NCI-H1930 (cell line): Measurements from ENCODE around the gene SERTAD3.
"Not testable (repeated sequence)": the region's sequence is repeated elsewhere in the genome, so short reads cannot be mapped to it uniquely, and the experiment has no call there.

Source experiments
- DNase-seq, 2 experiments: peaks; one replicate each; lab custom pipeline; 2025; lab: John Stamatoyannopoulos, UW

SERTAD3 gene, protein sequence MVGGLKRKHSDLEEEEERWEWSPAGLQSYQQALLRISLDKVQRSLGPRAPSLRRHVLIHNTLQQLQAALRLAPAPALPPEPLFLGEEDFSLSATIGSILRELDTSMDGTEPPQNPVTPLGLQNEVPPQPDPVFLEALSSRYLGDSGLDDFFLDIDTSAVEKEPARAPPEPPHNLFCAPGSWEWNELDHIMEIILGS

DNA sequence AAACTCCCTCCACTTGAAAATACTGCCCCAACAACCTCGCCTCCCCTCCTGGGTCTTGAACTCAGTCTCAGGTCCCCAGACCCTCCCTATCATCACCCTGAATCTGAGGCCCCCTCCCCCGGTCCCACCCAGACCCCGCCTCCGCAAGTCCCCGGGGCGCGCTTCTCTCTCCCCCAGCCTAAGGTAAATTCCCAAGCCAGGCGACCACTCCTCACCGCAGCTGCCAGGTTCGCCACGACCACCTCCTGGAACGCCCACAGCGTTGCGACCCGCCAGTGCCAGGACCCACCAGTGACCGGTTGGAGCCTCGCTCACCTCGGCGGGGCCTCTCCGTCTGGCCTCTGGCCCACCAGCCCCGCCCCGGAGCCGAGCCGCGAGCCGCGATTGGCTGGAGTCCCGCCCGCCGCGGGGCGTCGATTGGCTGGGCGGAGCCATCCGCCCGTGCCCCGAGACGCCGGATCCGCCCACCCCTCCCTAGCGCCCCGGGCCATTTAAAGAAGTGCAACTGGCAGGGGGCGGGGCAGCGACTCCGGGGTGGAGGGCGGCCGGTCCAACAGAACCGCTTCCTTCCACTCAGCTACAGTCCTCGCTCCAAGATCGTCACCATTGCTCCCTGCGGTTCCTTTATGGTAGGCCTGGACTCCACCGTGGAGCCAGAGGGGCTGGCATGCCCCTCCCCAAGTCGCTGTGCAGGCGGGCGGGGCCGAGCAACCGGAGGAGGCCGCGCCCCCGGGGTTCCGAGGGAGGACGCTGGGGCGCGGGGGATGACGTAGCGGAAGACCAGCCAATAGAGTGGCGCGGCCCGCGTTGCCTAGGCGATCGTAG, at the start of gene SERTAD3:
SERTAD3 (minus strand) TSS at position 336 of the 825 bp plus-strand sequence. CDS start 2,255 bp downstream, outside the sequence.
- DNase-seq, result peak; percentile 94 to 99

DNA sequence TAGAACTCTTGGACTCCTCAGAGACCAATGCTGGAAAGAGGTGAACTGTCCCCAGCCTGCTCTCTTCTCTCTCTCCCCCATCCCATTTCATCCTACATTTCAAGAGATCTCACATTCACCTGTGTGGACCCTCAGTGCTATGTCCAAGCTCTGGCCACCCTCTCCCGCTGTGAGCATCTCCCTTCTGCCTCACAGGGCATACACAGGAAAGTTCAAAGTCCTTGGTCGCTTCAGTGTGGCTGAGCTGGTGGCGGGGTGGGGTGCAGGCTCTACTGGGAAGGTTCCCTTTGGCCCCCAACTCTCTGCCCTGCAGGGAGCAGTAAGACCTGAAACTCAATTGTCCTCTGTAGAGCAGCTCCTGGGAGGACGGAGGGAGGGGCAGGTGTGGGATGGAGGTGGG, 49.6 kb upstream of the SERTAD3 start:
- no peak for DNase-seq

DNA sequence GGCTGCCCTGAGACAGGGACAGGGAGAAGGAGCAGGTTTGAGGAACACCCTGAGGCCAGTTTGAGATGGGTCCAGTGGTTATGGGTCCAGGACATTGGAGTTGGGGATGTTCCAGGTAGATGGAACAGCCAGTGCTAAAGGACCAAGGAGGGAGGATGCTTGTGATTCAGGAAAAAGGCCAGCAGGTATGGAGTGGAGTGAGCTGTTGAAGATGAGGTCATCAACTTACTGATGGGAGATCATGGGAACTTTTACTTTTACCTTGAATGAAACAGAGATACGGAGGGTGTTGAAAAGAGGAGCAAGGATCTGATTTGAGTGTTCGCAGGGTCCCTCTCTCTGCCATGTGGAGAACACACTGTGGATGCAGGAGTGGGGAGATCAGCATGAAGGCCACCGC, 48.1 kb upstream of the SERTAD3 start:
- no peak for DNase-seq

DNA sequence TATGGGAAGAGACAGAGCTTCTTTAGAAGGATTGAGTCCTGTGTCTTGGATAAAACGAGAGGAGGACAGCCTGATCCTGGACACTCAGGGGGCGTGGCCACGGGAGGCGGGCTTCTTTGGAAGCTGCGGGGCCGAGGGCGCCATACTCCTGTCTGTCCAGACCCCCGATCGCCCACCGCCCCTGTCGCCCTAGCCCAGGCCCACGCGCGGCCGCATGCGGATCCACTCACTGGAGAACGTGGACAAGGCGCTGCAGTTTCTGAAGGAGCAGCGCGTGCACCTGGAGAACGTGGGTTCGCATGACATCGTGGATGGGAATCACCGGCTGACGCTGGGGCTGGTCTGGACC, 45.7 kb upstream of the SERTAD3 start:
- peak in 1 of 2 experiments; percentile 78 for DNase-seq

GRCh38 chr19:40486017-40486416, 41.9 kb upstream of the SERTAD3 start:
- no peak for DNase-seq

GRCh38 chr19:40475878-40476644, 31.9 kb upstream of the SERTAD3 start:
- not testable (repeated sequence) for DNase-seq

DNA sequence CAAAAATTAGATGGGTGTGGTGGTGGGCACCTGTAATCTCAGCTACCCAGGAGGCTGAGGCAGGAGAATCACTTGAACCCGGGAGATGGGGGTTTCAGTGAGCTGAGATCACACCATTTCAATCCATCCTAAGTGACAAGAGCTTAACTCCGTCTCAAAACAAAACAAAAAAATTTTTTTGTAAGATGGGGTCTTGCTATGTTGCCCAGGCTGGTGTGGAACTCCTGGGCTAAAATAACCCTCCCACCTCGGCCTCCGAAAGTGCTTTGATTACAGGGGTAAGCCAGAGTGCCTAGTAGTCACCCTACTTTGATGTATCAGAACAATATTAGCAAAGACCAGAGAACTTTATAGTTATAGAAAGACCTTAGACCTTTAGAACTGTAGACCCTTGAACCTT, 30.6 kb upstream of the SERTAD3 start:
- no peak for DNase-seq

- no peak for DNase-seq
Measured at GRCh38 chr19:40472516-40472915, 28.4 kb upstream of the SERTAD3 start.

GRCh38 chr19:40471111-40471510, 27.0 kb upstream of the SERTAD3 start:
- no peak for DNase-seq

GRCh38 chr19:40469011-40469410, 24.9 kb upstream of the SERTAD3 start:
- DNase-seq, result no peak

DNA sequence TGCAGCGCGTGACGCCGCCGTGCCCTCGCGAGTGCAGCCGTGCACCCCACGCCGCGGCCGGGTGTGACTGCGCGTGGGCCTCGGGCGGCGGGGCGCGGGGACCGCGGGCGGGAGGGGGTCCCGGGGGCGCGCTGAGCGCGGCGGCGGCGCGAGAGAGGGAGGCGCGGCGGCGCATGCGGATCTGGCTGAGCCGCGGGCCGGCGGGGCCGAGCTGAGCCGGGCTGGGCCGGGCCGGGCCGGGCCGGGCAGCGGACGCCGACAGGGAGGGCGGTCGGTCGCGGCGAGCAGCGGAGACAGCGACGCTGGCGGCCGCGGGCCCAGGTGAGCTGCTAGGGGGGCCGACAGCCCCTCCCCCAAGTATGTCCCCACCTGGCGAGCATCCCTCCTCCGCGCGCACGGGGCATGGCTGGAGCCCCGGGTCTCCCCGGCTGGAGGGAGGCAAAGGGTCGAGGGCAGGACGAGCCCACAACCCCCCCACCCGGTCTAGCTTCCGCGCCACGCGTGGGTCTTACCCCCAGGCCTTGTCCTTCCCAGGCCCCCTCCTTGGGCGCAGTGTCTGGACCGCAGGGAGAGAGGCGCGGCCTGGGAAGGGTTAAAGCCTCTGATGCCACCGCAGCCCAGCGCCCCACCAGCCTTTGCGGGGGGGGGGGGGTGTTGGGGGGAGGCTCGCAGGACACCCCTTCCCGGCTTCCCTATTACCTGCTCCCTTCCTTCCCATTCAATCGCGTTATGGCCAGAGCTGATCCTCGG, 23.0 kb upstream of the SERTAD3 start, which contains the start of gene SPTBN4:
SPTBN4 (plus strand) TSS at position 17 of the 750 bp plus-strand sequence. CDS start 5,621 bp downstream, outside the sequence.
- DNase-seq, result no peak

DNA sequence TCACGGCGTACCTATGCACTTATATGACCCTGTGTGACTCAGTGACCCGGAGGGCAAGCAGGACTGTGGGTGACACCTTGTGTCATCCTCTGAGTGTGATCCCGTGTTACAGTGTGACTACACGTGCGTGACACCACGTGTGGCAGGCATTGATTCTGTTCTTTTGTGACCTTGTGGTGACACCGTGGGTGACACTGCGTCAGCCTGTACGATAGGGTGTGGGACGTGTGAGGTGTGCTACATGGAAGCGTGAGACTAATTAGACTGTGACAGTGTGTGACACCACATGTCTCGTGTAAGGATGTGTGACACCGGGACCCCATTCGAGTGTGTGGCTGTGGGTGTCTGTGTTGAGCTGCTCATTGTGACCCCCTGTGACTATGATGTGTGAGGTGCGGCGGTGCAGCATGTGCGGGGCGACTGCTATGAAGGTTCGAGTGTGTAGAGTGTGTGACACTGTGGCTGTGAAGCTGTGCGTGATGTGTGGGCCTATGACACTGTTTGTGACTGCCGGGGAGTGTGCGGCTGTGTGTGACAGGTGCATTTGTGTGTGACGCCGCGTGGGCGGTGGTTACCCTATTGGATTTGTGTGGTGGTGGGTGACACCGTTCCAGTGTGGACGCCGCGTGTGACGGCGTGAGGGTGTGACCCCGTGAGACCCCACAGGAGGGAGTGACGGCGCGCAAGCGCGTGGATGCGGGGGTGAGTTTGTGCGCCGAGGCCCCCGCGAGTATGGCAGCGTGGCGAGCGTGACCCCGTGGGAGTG, 22.3 kb upstream of the SERTAD3 start:
- no peak for DNase-seq

- DNase-seq, result peak; percentile 97 to 98
Measured at GRCh38 chr19:40465557-40466218, 21.6 kb upstream of the SERTAD3 start, which contains the start of gene BLVRB. BLVRB (minus strand) TSS chr19:40465745; CDS start chr19:40465688, 57 bp downstream.

GRCh38 chr19:40465025-40465556, 21.0 kb upstream of the SERTAD3 start:
- DNase-seq, result no peak

- peak; percentile 60 to 88 for DNase-seq
Measured at GRCh38 chr19:40464059-40465024, 20.2 kb upstream of the SERTAD3 start.

DNA sequence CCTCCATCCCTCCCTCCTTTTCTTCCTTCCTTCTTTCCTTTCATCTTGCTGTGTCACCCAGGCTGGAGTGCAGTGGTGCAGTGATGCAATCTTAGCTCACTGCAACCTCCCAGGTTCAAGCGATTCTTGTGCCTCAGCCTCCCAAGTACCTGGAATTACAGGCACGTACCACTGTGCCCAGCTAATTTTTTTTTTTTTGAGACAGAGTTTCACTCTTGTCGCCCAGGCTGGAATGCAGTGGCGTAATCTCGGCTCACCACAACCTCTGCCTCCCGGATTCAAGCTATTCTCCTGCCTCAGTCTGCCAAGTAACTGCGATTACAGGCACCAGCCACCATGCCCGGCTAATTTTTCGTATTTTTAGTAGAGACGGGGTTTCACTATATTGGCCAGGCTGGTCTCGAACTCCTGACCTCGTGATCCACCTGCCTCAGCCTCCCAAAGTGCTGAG, 19.5 kb upstream of the SERTAD3 start:
- not testable (repeated sequence) for DNase-seq

- DNase-seq, result no peak
Measured at GRCh38 chr19:40461669-40462221, 17.6 kb upstream of the SERTAD3 start.

DNA sequence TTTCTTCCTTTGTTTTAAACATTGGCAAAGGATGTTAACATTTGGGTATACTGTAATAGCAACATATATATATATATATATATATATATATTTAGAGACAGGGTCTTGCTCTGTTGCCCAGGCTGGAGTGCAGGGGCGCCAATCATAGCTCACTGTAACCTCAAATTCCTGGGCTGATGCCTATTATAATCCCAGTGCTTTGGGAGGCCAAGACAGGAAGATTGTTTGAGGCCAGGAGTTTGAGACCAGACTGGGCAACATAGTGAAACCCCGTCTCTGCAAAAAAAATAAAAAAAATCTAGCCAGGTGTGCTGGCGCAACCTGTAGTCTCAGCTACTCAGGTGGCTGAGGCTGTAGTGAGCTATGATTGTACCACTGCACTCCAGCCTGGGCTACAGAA, 16.1 kb upstream of the SERTAD3 start:
- no peak for DNase-seq

GRCh38 chr19:40458597-40458974, 14.5 kb upstream of the SERTAD3 start:
- no peak for DNase-seq
